ENCODE measurements around the gene WBP2NL. TPM values are rescaled to one million over a fixed set of nuclear protein-coding genes. Genes with fewer than 3 reads are reported as not detected.
A peak's percentile ranks its signal among the peaks of the same experiment; 100 is the strongest.
"Not testable (repeated sequence)": the region's sequence is repeated elsewhere in the genome, so short reads cannot be mapped to it uniquely, and the experiment has no call there.

The WBP2NL gene
- 0.26 and 0.77 TPM in 2 replicates for total RNA-seq

- no peak for TF ChIP-seq CTCF (IDR thresholded peaks at IDR 0.05; ENCODE audit: insufficient read depth, low read length, severe bottlenecking)
- Histone ChIP-seq H3K36me3 (ENCODE audit: control insufficient read depth, insufficient read depth, low read length) (no peaks in the 10 kb centered on the region), H3K4me3 (ENCODE audit: low read depth, low read length) (peak within 1 kb of the TSS; percentile 44), H3K27me3 (ENCODE audit: control insufficient read depth, insufficient read depth, low read length) (no peaks in the 10 kb centered on the region)
- FAIRE-seq (peak; percentile 47), DNase-seq (ENCODE audit: low read depth) (peak; percentile 51)
Observed at GRCh38 chr22:41998361-41999261, at the start of gene WBP2NL. Gene WBP2NL (plus strand): TSS chr22:41998788. CDS start chr22:41998819, 31 bp downstream.

- FAIRE-seq; H3K4me3 ChIP-seq (ENCODE audit: low read depth, low read length); H3K36me3 ChIP-seq (ENCODE audit: control insufficient read depth, insufficient read depth, low read length); H3K27me3 ChIP-seq (ENCODE audit: control insufficient read depth, insufficient read depth, low read length); DNase-seq (ENCODE audit: low read depth): not testable (repeated sequence)
Observed at GRCh38 chr22:41948928-41949296, 49.7 kb upstream of the WBP2NL start.

- FAIRE-seq = no peak
- H3K36me3 ChIP-seq (ENCODE audit: control insufficient read depth, insufficient read depth, low read length) = no peaks in the 10 kb centered on the region
- no peak overlapping the region for H3K4me3 ChIP-seq (ENCODE audit: low read depth, low read length)
- TF ChIP-seq CTCF (IDR thresholded peaks at IDR 0.05; ENCODE audit: insufficient read depth, low read length, severe bottlenecking) = no peak
- DNase-seq (ENCODE audit: low read depth) = no peak
- no peaks in the 10 kb centered on the region for H3K27me3 ChIP-seq (ENCODE audit: control insufficient read depth, insufficient read depth, low read length)
Observed at GRCh38 chr22:41949297-41949965, 49.2 kb upstream of the WBP2NL start.

- no peak for FAIRE-seq
Observed at GRCh38 chr22:41951898-41952474, 46.6 kb upstream of the WBP2NL start, which contains the start of gene SMIM45. Gene SMIM45 (plus strand): TSS chr22:41952150.

GRCh38 chr22:41952713-41953112, 45.9 kb upstream of the WBP2NL start:
- Histone ChIP-seq H3K36me3 (ENCODE audit: control insufficient read depth, insufficient read depth, low read length) (no peaks in the 10 kb centered on the region), H3K4me3 (ENCODE audit: low read depth, low read length) (no peak overlapping the region), H3K27me3 (ENCODE audit: control insufficient read depth, insufficient read depth, low read length) (no peaks in the 10 kb centered on the region)
- DNase-seq (ENCODE audit: low read depth) = no peak
- no peak for FAIRE-seq
- TF ChIP-seq CTCF (IDR thresholded peaks at IDR 0.05; ENCODE audit: insufficient read depth, low read length, severe bottlenecking) = no peak

More at GRCh38 chr22:41951898-41952474, 46.6 kb upstream of the WBP2NL start, which contains the start of gene SMIM45:
- Histone ChIP-seq H3K27me3 (ENCODE audit: control insufficient read depth, insufficient read depth, low read length) (no peaks in the 10 kb centered on the region), H3K4me3 (ENCODE audit: low read depth, low read length) (no peak within 1 kb of the TSS), H3K36me3 (ENCODE audit: control insufficient read depth, insufficient read depth, low read length) (no peaks in the 10 kb centered on the region)
- DNase-seq (ENCODE audit: low read depth) = no peak
- no peak for TF ChIP-seq CTCF (IDR thresholded peaks at IDR 0.05; ENCODE audit: insufficient read depth, low read length, severe bottlenecking)

All from bronchial epithelial cell (primary cell).